Neuron (in vitro differentiated cells): Measurements from ENCODE around the gene PAX2.
A peak's percentile ranks its signal among the peaks of the same experiment; 100 is the strongest.

Experiments used
- H2AFZ ChIP-seq: one replicate; pipeline ENCODE4 v1.6.1; 2013; ENCODE audit warnings: low read depth, mild to moderate bottlenecking, inconsistent platforms, low read length, moderate library complexity
- H3K27me3 ChIP-seq: one replicate; pipeline ENCODE4 v1.6.1; 2013; ENCODE audit warnings: low read length; ENCODE audit not compliant: insufficient read depth
- H3K36me3 ChIP-seq: one replicate; pipeline ENCODE4 v1.6.1; 2013; ENCODE audit warnings: low read length; ENCODE audit not compliant: insufficient read depth
- H3K4me1 ChIP-seq: one replicate; pipeline ENCODE4 v1.6.1; 2013; ENCODE audit warnings: low read length; ENCODE audit not compliant: insufficient read depth
- H3K4me3 ChIP-seq: 2 replicates; pipeline ENCODE4 v1.5.1; 2013; ENCODE audit warnings: mild to moderate bottlenecking, low read length, moderate library complexity
- H3K9me3 ChIP-seq: one replicate; pipeline ENCODE4 v1.6.1; 2013; ENCODE audit warnings: low read length

The PAX2 gene

GRCh38 chr10:100714566-100714950 lies 30.8 kb upstream of the PAX2 start:
- H2AFZ ChIP-seq, result no peak overlapping the region

GRCh38 chr10:100715101-100715444 lies 30.3 kb upstream of the PAX2 start:
- Histone ChIP-seq H3K9me3 (no peaks in the 10 kb centered on the region), H3K4me3 (no peak overlapping the region), H3K36me3 (no peaks in the 10 kb centered on the region), H3K27me3 (peaks cover 92% of the 10 kb centered on the region), H2AFZ (peak overlapping the region; percentile 53), H3K4me1 (peaks cover 4% of the 10 kb centered on the region)

More at GRCh38 chr10:100714566-100714950, 30.8 kb upstream of the PAX2 start:
- no peaks in the 10 kb centered on the region for H3K36me3 ChIP-seq
- peaks cover 8% of the 10 kb centered on the region for H3K4me1 ChIP-seq
- H3K27me3 ChIP-seq, result peaks cover 93% of the 10 kb centered on the region
- no peaks in the 10 kb centered on the region for H3K9me3 ChIP-seq
- H3K4me3 ChIP-seq, result no peak overlapping the region

- Histone ChIP-seq H2AFZ (peak overlapping the region; percentile 53), H3K27me3 (peaks cover 89% of the 10 kb centered on the region), H3K36me3 (no peaks in the 10 kb centered on the region), H3K4me3 (peak overlapping the region; percentile 18), H3K4me1 (no peaks in the 10 kb centered on the region), H3K9me3 (no peaks in the 10 kb centered on the region)
Measured at GRCh38 chr10:100715445-100716385, 29.7 kb upstream of the PAX2 start.

- peaks cover 87% of the 10 kb centered on the region for H3K27me3 ChIP-seq
- no peaks in the 10 kb centered on the region for H3K36me3 ChIP-seq
- H3K4me3 ChIP-seq, result no peak overlapping the region
- no peak overlapping the region for H2AFZ ChIP-seq
- H3K4me1 ChIP-seq, result no peaks in the 10 kb centered on the region
- no peaks in the 10 kb centered on the region for H3K9me3 ChIP-seq
Measured at GRCh38 chr10:100717166-100717565, 28.2 kb upstream of the PAX2 start.

GRCh38 chr10:100718197-100718742 lies 27.1 kb upstream of the PAX2 start:
- H3K4me3 ChIP-seq, result no peak overlapping the region
- peaks cover 85% of the 10 kb centered on the region for H3K27me3 ChIP-seq
- H2AFZ ChIP-seq, result no peak overlapping the region
- H3K36me3 ChIP-seq, result no peaks in the 10 kb centered on the region
- no peaks in the 10 kb centered on the region for H3K4me1 ChIP-seq
- no peaks in the 10 kb centered on the region for H3K9me3 ChIP-seq

GRCh38 chr10:100723180-100723579 lies 22.2 kb upstream of the PAX2 start:
- Histone ChIP-seq H3K4me1 (no peaks in the 10 kb centered on the region), H2AFZ (no peak overlapping the region), H3K9me3 (no peaks in the 10 kb centered on the region), H3K4me3 (no peak overlapping the region), H3K36me3 (no peaks in the 10 kb centered on the region), H3K27me3 (peaks cover 83% of the 10 kb centered on the region)

GRCh38 chr10:100723770-100724530 lies 21.4 kb upstream of the PAX2 start:
- Histone ChIP-seq H3K27me3 (peaks cover 83% of the 10 kb centered on the region), H3K4me3 (no peak overlapping the region), H3K9me3 (no peaks in the 10 kb centered on the region), H3K36me3 (no peaks in the 10 kb centered on the region), H2AFZ (no peak overlapping the region), H3K4me1 (no peaks in the 10 kb centered on the region)

- Histone ChIP-seq H2AFZ (no peak overlapping the region), H3K4me1 (no peaks in the 10 kb centered on the region), H3K36me3 (no peaks in the 10 kb centered on the region), H3K9me3 (no peaks in the 10 kb centered on the region), H3K27me3 (peaks cover 84% of the 10 kb centered on the region), H3K4me3 (no peak overlapping the region)
Measured at GRCh38 chr10:100724531-100725027, 20.8 kb upstream of the PAX2 start.

- no peaks in the 10 kb centered on the region for H3K36me3 ChIP-seq
- no peaks in the 10 kb centered on the region for H3K9me3 ChIP-seq
- no peak overlapping the region for H2AFZ ChIP-seq
- no peak overlapping the region for H3K4me3 ChIP-seq
- H3K27me3 ChIP-seq, result peaks cover 87% of the 10 kb centered on the region
- peaks cover 3% of the 10 kb centered on the region for H3K4me1 ChIP-seq
Measured at GRCh38 chr10:100725071-100725471, 20.3 kb upstream of the PAX2 start.

GRCh38 chr10:100725869-100726426 lies 19.4 kb upstream of the PAX2 start:
- Histone ChIP-seq H3K27me3 (peaks cover 90% of the 10 kb centered on the region), H2AFZ (no peak overlapping the region), H3K4me3 (no peak overlapping the region), H3K9me3 (no peaks in the 10 kb centered on the region), H3K36me3 (no peaks in the 10 kb centered on the region), H3K4me1 (peaks cover 3% of the 10 kb centered on the region)

- Histone ChIP-seq H3K4me1 (peaks cover 6% of the 10 kb centered on the region), H3K36me3 (no peaks in the 10 kb centered on the region), H3K9me3 (no peaks in the 10 kb centered on the region)
Measured at GRCh38 chr10:100727808-100728207, 17.6 kb upstream of the PAX2 start.

GRCh38 chr10:100728928-100729861 lies 16.2 kb upstream of the PAX2 start:
- H2AFZ ChIP-seq, result no peak overlapping the region
- peaks cover 6% of the 10 kb centered on the region for H3K4me1 ChIP-seq
- H3K4me3 ChIP-seq, result no peak overlapping the region
- no peaks in the 10 kb centered on the region for H3K9me3 ChIP-seq
- H3K27me3 ChIP-seq, result peaks cover 95% of the 10 kb centered on the region
- no peaks in the 10 kb centered on the region for H3K36me3 ChIP-seq

More at GRCh38 chr10:100727808-100728207, 17.6 kb upstream of the PAX2 start:
- Histone ChIP-seq H2AFZ (no peak overlapping the region), H3K4me3 (no peak overlapping the region), H3K27me3 (peaks cover 94% of the 10 kb centered on the region)
